GM21367 (cell line): ENCODE results near the gene GSG1.

ENCODE experiments used
- ATAC-seq: cut with Tn5 transposase; IDR thresholded peaks from one replicate; pipeline ENCODE4 v1.9.1; 2021; ENCODE audit not compliant: unreplicated experiment

Gene GSG1

DNA sequence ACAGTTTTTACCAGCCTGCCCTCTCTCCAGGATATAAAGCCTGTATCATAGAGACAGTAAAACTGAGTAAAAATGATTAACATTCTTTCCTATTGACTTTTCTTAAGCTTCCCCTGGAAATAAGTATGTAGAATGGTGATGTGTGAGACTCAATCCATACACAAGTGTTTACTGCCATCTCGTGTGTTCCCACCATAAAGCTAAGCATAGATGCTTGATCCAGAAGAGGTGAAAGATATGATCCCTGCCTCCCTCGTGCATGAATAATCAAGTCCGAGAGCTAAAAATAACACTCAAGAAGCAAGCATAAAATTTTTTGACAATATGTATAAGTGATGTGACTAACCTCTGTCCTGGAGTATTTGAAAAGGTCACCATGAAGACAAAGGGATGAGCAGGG lies 16.9 kb upstream of the GSG1 start:
- ATAC-seq, result no peak

DNA sequence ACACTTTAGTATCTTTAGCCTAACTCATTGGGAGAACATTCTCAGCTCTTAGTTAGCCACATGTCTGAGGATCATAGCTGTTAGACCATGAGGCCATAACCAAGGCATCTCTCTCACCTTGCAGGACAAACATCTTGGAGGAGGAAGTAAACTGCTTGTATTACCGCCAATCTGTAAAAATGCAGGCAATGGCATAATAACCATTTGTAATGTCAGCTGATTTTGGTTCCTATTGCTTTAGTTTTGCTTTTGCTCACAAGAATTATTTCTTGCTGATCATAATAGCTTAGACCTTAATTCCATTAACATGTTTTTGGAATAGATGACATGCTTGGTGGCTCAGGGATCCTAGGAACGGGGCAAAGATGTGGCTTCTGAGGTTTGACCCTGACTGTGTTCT lies 16.4 kb upstream of the GSG1 start:
- ATAC-seq, result no peak

DNA sequence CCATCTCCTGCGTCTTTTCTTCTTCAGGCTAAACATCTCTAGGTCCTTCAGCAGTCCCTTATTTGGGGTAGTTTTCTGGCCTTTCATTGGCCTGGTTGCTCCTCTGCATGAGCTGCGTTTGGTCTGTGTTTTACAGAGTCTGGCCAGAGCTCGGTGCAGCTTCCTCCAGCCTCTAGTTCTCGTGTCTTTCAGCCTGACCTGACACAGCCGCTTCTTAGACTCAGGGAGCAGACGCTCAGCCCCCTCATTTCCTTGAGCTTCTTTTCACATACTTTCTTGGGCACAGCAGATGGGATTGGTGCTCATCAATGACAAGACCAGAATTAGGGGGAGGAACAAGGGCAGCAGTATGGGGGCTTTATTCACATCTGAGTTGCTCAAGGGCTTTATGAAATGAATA lies 13.6 kb upstream of the GSG1 start:
- ATAC-seq, result no peak

DNA sequence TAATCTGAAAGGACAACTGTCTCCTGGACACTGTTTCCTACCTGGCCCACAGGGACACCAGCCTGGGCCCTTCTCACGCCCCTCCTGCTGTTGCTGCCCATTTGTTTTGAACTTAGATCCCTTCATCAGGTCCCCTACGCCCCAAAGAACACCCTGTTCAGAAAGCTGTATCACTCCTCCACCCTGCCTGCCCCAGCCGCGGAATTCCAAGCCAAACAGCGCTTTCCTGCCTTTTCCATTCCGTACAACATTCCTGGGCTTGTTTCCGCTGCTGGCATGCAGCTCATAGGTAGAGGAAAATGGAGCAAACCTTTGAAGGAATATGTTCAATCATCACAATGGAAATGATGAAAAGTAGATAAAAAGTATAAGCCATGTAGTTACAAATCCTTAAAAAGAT lies 12.8 kb upstream of the GSG1 start:
- ATAC-seq, result no peak

DNA sequence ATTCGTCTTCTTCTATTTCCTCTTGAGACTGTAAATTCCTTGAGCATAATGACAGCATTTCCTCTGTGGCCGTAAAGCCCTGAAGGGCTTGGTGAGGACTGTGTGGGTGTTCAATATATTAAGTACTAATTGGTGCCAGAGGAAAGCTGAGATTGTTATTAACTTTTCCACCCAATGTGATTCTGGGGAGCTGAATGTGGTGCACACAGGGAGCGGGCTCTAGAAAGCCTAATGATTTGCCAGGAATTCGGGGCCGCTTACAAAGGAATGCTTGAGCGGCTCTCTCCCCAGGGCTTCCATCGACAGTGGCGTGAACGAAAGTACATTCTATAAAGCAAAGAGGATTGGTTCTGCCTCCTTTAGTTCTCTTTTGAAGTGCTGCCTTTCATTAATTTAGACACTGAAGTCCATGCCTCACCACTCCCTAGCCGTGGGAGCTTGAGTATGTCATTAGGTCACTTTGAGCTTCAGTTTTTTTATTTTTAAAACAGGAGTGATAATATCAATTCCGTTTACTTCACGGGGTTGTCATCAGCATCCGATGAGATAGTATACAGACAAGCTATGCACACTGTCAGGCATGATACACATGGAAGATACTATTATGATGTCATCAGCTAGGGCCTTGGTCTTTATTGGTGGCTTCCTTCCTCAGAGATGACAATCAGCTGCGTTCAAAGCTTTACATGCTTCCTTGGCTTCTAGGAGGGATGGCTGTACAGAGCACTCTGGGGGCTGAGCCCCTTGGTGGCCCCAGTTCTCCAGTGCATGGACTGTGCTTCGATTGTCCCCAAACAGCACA lies 11.0 kb upstream of the GSG1 start:
- ATAC-seq, result no peak

DNA sequence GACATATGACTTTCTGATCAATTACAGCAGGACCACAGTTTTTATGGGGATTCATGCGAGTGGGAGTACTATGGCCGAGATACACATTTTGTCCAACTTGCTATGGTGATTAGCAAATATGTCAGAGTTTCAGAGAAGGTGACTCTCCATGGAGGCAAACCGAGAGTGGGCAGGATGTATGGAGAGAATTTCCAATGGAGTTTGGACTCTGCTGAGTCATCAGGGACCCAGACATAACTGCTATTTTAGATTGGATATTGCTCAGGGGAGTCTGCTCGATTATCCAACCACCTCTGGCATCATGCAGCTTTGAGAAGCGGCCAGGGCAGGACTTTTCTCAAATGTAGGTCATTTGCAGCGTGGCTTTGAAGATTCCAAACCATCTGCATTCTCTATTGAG lies 9.5 kb upstream of the GSG1 start:
- ATAC-seq, result no peak

DNA sequence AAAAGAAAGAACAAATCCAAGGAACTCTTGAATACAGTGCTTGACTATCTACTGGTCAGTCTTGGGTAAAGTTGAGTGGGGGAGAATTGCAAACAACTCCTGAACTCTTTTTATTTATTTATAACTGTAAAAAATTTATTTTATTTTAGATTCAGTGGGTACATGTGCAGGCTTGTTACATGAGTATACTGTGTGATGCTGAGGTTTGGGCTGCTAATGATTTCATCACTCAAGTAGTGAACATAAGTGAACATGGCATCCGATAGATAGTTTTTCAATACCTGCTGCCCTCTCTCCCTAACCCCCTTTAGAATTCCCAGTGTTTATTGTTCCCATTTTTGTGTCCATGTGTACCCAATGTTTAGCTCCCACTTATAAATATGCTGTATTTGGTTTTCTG lies 3.2 kb upstream of the GSG1 start:
- ATAC-seq, result no peak

DNA sequence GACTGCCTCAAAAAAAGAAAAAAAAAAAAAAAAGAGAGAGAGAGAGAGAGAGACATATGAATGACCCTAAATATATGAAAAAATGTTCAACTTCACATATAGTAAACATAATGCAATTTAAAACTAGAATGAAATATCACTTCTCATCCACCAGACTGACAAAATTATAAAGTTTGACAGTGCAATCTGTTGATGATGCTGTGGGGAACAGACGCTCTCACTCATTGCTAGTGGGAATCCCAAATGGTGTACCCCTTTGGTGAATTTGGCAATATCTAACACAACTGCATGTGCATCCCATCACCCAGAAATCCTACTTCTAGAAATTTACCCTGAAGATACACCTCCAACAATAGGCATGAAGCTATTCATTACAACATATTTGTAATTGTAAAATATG lies 2.3 kb upstream of the GSG1 start:
- no peak for ATAC-seq

DNA sequence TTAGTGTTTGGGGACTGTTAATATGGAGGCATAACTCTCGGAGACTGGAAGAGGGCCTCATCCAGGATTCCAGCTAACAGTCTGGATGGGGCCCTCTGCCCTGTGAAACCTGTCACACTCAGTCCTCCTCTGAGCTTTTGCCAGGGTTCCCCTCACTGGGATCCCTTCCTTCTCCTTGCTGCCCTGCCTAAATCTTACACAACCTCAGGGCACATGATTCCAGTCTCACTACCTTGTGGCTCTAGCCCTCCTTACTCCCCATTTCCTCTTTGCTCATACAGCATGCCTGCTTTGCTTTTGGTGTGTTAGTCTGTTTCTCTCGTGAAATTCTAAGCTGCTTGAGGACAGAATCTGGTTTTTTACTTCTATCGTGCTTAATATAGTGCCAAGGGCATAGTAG lies 942 bp upstream of the GSG1 start:
- ATAC-seq, result no peak

DNA sequence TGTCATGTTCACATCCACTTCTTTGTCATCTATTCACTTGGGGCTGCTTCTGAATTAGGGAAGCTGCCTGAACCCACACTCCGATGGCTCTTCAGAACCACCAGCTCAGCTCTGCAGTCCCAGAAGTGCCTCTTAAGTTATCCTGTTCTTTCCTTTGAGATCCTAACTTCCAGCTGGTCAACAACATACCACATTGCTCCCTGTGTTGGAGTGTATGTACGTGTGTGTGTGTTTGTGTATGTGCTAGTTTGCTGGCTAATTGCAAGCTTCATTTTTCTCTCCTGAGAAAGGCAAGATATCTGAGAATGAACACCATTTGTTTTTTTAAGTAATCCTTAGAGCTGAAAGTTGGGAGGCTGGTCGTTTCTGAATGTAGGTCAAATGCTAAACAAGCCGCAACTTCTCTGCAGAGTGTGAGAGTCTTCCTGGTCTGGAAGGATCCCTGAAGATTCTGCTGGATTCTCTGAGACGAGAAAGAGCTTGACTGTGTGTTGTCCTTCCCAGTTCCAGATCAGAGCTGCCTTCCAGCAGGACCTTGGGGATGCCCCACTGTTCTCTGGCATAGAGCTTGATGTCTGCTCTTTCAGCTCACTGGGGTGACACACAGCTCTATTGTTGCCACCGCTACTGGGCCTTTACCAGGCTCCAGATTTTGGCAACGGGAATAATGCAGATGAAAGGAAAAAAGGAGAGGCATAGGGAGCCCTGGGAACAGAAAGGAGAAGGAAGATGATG lies 839 bp downstream of the GSG1 start:
- no peak for ATAC-seq

DNA sequence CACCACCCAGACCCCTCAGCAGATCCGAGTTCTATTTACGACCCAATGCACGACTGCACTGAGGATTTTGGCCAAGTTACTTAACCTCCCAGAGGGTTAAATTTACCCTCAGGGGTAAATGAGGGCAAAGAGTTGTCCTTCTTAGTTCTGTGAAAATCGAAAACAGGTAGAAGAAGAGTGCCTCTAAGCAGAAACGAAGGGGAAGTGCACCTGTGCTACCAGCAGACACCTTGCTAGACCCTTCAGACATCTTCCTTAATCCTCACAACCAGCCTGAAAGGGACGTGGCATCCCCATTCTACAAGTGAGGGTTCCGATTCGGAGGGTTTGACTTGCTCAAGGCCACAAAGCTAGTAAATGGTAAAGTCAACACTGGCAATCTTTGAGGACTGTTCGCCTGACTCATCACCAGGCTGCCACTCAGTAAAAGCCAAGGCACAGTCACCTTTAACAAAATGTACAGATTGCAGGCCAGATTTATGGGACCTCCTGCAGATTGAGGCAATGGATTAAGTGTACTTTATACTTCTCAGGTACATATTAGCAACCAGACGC lies 1.6 kb downstream of the GSG1 start:
- ATAC-seq, result no peak

DNA sequence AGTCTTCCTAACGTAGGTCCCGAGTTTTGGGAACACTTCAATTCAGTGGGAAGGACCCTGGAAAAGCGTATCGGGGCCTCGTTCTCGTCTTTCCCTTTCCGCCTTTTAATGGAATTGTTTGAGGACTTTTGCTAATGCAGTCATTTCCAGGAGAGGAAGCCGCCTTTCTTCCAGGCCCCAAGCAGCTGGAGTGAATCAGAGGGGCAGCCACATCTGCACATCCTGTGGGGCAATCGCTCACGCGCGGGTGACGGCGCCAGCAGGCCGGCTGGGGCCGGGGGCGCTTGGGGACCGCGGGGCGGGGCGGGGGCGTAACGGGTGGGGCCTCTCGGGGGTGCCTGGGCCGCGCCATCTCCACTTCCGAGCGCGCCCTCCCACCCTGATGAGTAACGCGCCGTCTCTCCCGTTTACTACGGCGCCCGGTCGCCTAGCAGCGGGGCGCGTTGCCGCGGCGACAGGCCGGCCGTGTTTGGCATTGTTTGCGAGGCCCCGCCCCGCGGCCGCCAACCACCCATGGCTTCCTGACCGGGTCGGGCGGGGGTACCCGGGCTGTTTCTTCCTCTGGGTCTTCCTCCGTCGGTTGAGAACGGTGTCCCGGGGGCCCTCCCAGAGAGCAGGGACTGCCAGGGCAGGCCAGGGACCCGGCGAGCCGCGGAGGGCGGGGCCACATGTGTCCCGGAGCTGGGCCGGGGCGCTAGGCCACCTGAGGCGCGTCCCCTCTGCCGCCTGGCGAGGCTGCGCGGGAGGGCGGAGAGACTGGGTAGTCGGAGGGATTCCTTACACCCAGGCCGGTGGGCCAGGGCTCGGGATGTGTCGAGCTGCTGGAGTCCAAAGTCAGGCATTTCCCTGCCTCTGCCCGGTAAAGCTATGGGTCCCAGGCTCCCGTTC lies 2.3 kb downstream of the GSG1 start:
- peak; percentile 80 for ATAC-seq

DNA sequence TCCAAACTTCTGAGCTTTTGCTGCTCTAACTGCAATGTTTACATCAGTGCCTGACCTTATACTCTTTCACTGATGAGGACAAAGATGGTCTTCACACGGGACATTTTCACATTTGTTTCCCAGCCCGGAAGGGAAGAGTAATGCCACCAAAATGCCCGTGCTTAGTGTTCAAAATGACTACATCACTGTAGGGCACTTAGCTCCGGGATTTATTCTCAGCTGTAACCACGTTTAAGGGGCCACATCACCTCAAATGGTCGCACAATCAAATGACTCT lies 2.9 kb downstream of the GSG1 start:
- no peak for ATAC-seq

DNA sequence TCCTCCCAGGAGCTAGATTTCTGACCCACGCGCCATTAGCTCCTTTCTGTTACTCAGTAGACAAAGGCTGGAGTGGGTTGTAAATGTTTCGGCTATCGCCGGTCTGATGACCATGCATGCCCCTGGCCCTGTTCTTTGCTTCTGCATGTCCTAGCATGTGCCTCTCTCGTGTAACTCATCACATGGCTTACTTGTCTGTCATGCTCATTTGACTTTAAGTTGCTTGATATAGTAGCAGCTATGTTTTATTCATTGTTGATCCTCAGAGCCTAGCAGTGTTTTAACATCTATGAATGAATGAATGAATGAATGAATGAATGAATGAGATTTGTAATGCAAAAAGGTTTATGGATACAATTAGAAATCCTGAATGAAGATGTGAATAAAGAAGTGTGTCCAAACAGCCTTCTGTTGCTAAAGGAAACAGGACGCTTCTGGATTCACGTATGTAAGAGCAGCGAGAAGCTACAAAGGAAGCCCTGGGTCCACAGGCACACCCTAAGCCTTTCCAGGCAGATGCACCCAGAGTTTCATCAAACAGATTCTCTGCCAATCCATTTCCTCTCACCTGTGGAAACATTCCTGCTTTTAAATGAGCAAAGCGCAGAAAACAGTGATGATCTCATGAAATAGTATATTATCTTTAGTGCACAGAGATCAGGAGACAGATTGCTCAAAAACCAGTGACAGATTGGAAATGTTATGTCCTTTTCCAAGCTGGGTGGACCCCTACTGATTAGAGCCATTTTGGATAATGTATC lies 3.4 kb downstream of the GSG1 start:
- no peak for ATAC-seq

DNA sequence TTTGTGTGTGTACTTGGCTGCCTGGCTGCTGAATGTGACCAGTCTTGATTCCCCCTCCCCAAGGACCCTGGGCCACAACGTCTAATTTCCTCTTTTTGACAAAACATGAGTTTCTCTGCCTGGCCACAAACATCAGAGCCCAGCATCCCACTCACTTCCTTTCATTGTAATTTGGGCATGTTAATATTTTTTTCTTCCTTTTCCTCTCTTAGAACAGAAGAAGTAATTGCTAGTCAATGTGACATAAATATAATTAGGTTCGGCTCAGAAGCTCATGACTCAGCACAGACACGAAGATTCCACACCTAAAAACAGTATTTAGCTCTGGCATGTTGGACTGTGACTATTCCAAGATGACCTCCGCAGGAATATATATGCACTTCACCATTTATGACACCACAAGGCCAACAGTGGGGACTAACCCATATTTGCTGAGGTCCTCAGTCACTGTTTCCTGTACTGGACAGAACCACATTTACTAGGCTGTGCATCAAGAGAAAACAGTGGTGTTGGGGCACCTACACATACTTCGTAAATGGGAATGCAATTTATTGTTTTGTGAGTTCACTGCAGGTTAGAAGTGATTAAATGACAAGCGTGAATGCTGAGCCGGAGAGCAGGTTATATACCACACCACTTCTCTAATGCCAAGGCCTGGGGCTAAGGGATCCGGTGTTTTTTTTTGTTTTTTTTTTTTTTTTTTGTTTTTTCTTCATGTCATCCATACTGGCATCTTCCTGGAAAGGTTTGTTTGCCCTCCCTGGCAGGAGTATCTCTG lies 4.2 kb downstream of the GSG1 start:
- ATAC-seq, result no peak

DNA sequence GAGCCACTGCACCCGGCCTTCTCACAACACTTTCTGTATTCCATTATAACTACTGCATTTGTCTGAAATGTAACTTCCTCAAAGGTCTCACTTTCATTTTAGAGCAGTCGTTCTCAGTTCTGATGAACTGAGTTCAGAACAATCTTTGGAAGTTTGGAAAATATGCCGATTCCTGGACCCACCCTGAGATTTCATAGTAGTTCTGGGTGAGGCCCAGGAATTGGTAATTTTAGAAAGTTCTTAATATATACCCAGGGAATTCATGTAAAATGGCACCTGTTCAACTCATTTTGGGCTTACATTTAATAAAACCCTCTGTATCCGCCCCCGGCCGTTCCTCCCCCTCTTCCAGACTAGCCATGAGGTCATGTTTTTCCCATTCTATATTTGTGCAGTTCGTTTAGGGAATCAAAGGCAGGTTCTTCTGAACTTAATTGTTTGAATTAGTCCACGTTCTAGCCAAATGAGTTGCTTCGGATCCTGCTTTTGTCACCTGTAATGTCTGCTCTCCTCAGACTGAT lies 5.9 kb downstream of the GSG1 start:
- no peak for ATAC-seq

DNA sequence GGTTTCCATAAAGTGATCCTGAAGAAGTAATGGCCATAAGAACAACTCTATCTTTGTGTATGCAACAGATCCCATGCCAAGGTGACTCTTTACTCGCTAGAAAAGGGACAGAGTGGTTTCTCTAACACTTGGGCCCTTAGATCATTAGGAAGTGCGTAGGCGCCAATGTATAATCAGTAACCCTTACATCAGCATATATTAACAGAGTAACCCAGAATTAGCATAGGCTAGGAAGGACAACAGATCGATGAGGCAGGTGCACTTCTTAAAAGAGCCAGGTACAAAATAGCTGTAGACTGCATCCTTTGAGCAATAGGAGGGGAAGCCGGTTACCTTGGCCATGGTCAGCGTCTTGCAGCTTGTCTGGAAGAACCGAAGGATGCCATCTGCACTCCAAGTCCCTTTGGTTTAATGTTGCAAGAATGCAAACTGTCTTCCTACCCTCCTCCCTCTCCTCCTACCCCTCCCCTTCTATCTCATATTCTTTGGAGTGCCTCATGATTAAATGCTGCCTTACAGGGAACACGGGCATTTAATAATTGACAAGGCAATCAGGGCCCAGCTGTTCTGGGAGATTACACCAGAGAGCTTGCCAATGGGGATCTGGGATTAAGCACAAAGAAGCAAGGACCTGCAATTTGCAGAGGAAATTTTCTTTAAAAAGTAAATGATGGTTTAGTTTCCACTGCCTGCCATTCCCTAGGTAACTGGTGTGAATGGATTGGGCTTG lies 8.0 kb downstream of the GSG1 start:
- ATAC-seq, result no peak

DNA sequence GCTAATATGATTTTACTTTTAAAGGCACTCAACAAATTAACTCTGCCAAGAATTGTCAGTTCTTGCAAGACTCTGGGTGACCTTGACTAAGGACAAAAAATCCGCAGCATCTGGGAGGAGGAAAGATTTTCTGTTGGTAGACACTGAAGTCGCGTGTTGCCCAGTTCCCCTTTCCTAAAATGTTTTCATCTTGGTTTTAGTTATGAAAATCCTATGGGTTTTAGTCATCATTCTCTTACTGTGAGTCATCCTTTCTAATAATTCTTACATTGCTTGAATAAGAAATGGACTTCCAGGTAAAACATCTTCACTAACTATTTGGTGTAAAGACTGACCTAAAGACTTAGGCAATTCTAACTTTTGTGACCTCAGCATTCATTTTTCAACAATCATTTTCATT lies 9.1 kb downstream of the GSG1 start:
- peak; percentile 36 for ATAC-seq

DNA sequence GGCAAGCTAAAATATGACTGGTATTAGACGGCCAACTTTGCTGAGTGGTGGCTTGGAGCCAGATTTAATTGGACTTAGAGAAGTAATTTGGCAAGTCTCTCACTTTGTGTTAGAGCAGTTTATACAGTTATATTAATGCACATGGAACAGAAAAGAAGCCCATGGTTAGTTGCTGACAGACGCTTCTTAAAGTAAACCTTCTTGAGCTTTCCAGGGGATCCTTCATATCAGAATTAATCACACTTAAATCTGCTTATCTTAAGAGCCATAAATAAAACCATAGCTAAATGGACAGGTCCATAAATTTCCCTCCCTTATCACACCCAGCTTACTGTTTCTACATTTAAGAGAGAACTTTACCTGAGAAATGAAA lies 9.6 kb downstream of the GSG1 start:
- ATAC-seq, result no peak
